TTC549 (cell line): ENCODE measurements around the gene MRTFA.

Experiments
- FAIRE-seq: peaks from 2 replicates; lab custom pipeline; 2012; peaks lifted over from hg19 to GRCh38; lab: Jason Lieb, UNC

Gene MRTFA

GRCh38 chr22:40485813-40486667, 150.5 kb downstream of the MRTFA start:
- no peak for FAIRE-seq

- no peak for FAIRE-seq
Observed at GRCh38 chr22:40484906-40485669, 151.4 kb downstream of the MRTFA start.

- no peak for FAIRE-seq
Observed at GRCh38 chr22:40482886-40483285, 153.6 kb downstream of the MRTFA start.

GRCh38 chr22:40482391-40482790, 154.1 kb downstream of the MRTFA start:
- no peak for FAIRE-seq

GRCh38 chr22:40480996-40481395, 155.5 kb downstream of the MRTFA start:
- FAIRE-seq: no peak

- no peak for FAIRE-seq
Observed at GRCh38 chr22:40479887-40480538, 156.5 kb downstream of the MRTFA start.

- FAIRE-seq: no peak
Observed at GRCh38 chr22:40479126-40479800, 157.3 kb downstream of the MRTFA start.

- FAIRE-seq: no peak
Observed at GRCh38 chr22:40478338-40479125, 158.0 kb downstream of the MRTFA start.

- FAIRE-seq: no peak
Observed at GRCh38 chr22:40477683-40478337, 158.7 kb downstream of the MRTFA start.

GRCh38 chr22:40476341-40476740, 160.2 kb downstream of the MRTFA start:
- no peak for FAIRE-seq

- FAIRE-seq: no peak
Observed at GRCh38 chr22:40473703-40474102, 162.8 kb downstream of the MRTFA start.

GRCh38 chr22:40472579-40472978, 163.9 kb downstream of the MRTFA start:
- no peak for FAIRE-seq

- FAIRE-seq: no peak
Observed at GRCh38 chr22:40472051-40472450, 164.5 kb downstream of the MRTFA start.

GRCh38 chr22:40469181-40469580, 167.3 kb downstream of the MRTFA start:
- no peak for FAIRE-seq

- FAIRE-seq: no peak
Observed at GRCh38 chr22:40468616-40469015, 167.9 kb downstream of the MRTFA start.

- FAIRE-seq: no peak
Observed at GRCh38 chr22:40466976-40467375, 169.5 kb downstream of the MRTFA start.

GRCh38 chr22:40463683-40464082, 172.8 kb downstream of the MRTFA start:
- FAIRE-seq: no peak

- no peak for FAIRE-seq
Observed at GRCh38 chr22:40463017-40463631, 173.4 kb downstream of the MRTFA start.

GRCh38 chr22:40462195-40462984, 174.1 kb downstream of the MRTFA start:
- no peak for FAIRE-seq

- no peak for FAIRE-seq
Observed at GRCh38 chr22:40453671-40454070, 182.8 kb downstream of the MRTFA start.
